GM12891 (cell line): Measurements from ENCODE around the gene FAM90A1.
"Not testable (repeated sequence)": the region's sequence is repeated elsewhere in the genome, so short reads cannot be mapped to it uniquely, and the experiment has no call there.

ENCODE experiments used
- DNase-seq: peaks from one replicate; pipeline ENCODE4 v3.0.0; 2011; ENCODE audit warnings: low spot score; ENCODE audit not compliant: insufficient read length
- FAIRE-seq: peaks from 2 replicates; lab custom pipeline; 2011; peaks lifted over from hg19 to GRCh38; lab: Jason Lieb, UNC

The FAM90A1 gene

GRCh38 chr12:8188088-8188487 is 39.3 kb downstream of the FAM90A1 start:
- not testable (repeated sequence) for FAIRE-seq, DNase-seq

GRCh38 chr12:8184206-8184605 is 43.2 kb downstream of the FAM90A1 start:
- DNase-seq, FAIRE-seq: not testable (repeated sequence)

- not testable (repeated sequence) for FAIRE-seq, DNase-seq
Measured at GRCh38 chr12:8183346-8183745, 44.1 kb downstream of the FAM90A1 start.

GRCh38 chr12:8182923-8183322 is 44.5 kb downstream of the FAM90A1 start:
- DNase-seq, FAIRE-seq: not testable (repeated sequence)

GRCh38 chr12:8181271-8181670 is 46.1 kb downstream of the FAM90A1 start:
- not testable (repeated sequence) for FAIRE-seq, DNase-seq

GRCh38 chr12:8179989-8180585 is 47.3 kb downstream of the FAM90A1 start:
- not testable (repeated sequence) for FAIRE-seq
- DNase-seq: peak; percentile 49

GRCh38 chr12:8172911-8173310 is 54.5 kb downstream of the FAM90A1 start:
- DNase-seq, FAIRE-seq: not testable (repeated sequence)
